ENCODE results near the gene ENAM.

Gene ENAM

DNA sequence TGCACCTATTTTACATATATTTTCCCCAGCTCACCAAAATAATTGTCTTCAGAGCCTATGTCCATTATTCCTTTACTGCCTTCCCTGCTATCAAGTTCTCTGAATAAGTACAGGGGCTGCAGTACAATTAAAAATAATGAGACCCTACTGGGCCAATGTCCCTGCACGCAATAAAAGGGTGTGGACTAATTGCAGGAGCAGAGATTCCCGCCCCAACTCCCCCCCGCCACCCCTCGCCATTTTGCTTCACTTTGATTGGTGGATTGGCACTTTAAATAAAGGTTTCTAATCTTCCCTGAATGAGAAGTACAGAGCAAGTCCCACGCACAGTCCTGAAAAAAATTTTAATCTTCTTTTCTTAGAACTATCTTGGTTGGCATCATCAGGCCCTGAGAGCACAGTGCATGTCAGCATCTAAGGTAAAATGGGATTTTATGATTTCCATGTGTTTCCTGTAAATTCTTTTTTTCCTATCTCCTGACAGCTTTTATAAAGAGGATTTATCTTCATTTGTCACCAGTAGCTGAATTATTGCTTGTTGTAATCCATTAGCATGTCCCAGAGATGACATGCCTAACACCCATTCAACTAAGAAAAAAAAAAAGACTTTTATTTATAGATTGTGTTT lies 36.5 kb upstream of the ENAM start, which contains the start of gene AMBN:
Gene AMBN (plus strand): TSS at position 302 of the 628 bp plus-strand sequence. CDS start 103 bp downstream, at position 405.
- DNase-seq (ENCODE audit: low spot score), result no peak
- no peak for TF ChIP-seq CTCF (IDR thresholded peaks at IDR 0.05; ENCODE audit: extremely low read depth, insufficient read depth, missing control alignments)
- in situ Hi-C loops (cut with MboI; ENCODE audit: low pct_unique_long_range_greater_than_20kb, low sequenced_read_pairs, unreplicated experiment), result no loop called here

GRCh38 chr4:70594196-70594595 lies 34.3 kb upstream of the ENAM start:
- no peak for TF ChIP-seq CTCF (IDR thresholded peaks at IDR 0.05; ENCODE audit: extremely low read depth, insufficient read depth, missing control alignments)
- in situ Hi-C loops (cut with MboI; ENCODE audit: low pct_unique_long_range_greater_than_20kb, low sequenced_read_pairs, unreplicated experiment), result no loop called here
- no peak for DNase-seq (ENCODE audit: low spot score)

- DNase-seq (ENCODE audit: low spot score), result no peak
- in situ Hi-C loops (cut with MboI; ENCODE audit: low pct_unique_long_range_greater_than_20kb, low sequenced_read_pairs, unreplicated experiment), result no loop called here
- TF ChIP-seq CTCF (IDR thresholded peaks at IDR 0.05; ENCODE audit: extremely low read depth, insufficient read depth, missing control alignments), result no peak
Observed at GRCh38 chr4:70600305-70600704, 28.2 kb upstream of the ENAM start.

GRCh38 chr4:70600977-70601376 lies 27.6 kb upstream of the ENAM start:
- TF ChIP-seq CTCF (IDR thresholded peaks at IDR 0.05; ENCODE audit: extremely low read depth, insufficient read depth, missing control alignments), result no peak
- no peak for DNase-seq (ENCODE audit: low spot score)
- in situ Hi-C loops (cut with MboI; ENCODE audit: low pct_unique_long_range_greater_than_20kb, low sequenced_read_pairs, unreplicated experiment), result no loop called here

- DNase-seq (ENCODE audit: low spot score), result peak; percentile 42
- in situ Hi-C loops (cut with MboI; ENCODE audit: low pct_unique_long_range_greater_than_20kb, low sequenced_read_pairs, unreplicated experiment), result no loop called here
- TF ChIP-seq CTCF (IDR thresholded peaks at IDR 0.05; ENCODE audit: extremely low read depth, insufficient read depth, missing control alignments), result peak; percentile 91
Observed at GRCh38 chr4:70601422-70602039, 27.0 kb upstream of the ENAM start.

DNA sequence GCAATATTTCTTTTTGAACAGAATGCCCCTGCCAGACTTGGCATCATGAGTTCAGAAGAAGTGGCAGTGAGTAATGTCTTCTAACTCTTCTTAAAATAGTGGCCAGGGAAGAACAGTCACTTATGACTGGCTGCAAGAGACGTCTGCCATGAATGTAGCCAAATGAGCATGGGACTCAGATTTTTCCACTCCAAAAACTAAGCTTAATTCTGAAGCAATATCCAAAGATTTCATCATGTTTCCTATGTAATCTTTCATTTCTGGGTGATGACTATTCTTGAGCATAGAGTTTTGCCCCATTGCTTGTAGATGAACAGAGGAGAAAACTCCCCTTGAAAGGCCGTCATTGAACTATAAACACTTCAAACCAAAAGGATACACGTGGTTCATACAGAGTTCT lies 24.7 kb upstream of the ENAM start:
- in situ Hi-C loops (cut with MboI; ENCODE audit: low pct_unique_long_range_greater_than_20kb, low sequenced_read_pairs, unreplicated experiment), result no loop called here
- TF ChIP-seq CTCF (IDR thresholded peaks at IDR 0.05; ENCODE audit: extremely low read depth, insufficient read depth, missing control alignments), result no peak
- DNase-seq (ENCODE audit: low spot score), result no peak

All from GM13977 (cell line).